Activated CD8-positive, alpha-beta T cell treated with anti-CD3 and anti-CD28 coated beads for 36 hours (primary cell): ENCODE results near the gene TEN1. TPM values are rescaled to one million over a fixed set of nuclear protein-coding genes. Genes with fewer than 3 reads are reported as not detected.

ENCODE experiments used
- ATAC-seq: fragments of 200-7000 bp; cut with Tn5 transposase; one replicate; pipeline ENCODE4 v1.10.0; 2021; ENCODE audit warnings: mild to moderate bottlenecking, moderate library complexity
- CTCF ChIA-PET: fragments of 350-600 bp; sonication (Branson Sonifier 250); formaldehyde crosslinking; loops from one replicate; lab custom pipeline; 2021; ENCODE audit warnings: antibody characterized with exemption; lab: Charles Lee
- POLR2A ChIA-PET: fragments of 350-600 bp; sonication (Branson Sonifier 250); formaldehyde crosslinking; loops from one replicate; lab custom pipeline; 2021; ENCODE audit warnings: antibody characterized with exemption; lab: Charles Lee
- DNase-seq: peaks from one replicate; pipeline ENCODE4 v3.0.0-alpha.2; 2020
- H3K27ac Mint-ChIP-seq: one replicate; pipeline ENCODE4 v1.8.0; 2021; ENCODE audit warnings: mild to moderate bottlenecking, mixed read lengths
- H3K27me3 Mint-ChIP-seq: one replicate; pipeline ENCODE4 v1.8.0; 2021; ENCODE audit warnings: mixed read lengths
- H3K36me3 Mint-ChIP-seq: one replicate; pipeline ENCODE4 v1.8.0; 2021; ENCODE audit warnings: low read depth, mixed read lengths
- H3K4me1 Mint-ChIP-seq: one replicate; pipeline ENCODE4 v1.8.0; 2021; ENCODE audit warnings: low read depth, mixed read lengths
- H3K4me3 Mint-ChIP-seq: one replicate; pipeline ENCODE4 v1.8.0; 2021; ENCODE audit warnings: mild to moderate bottlenecking, moderate library complexity, mixed read lengths
- H3K9me3 Mint-ChIP-seq: one replicate; pipeline ENCODE4 v1.8.0; 2021; ENCODE audit warnings: mixed read lengths
- intact Hi-C: fragments of 100-400 bp; cut with micrococcal nuclease; formaldehyde crosslinking; loops from one replicate; pipeline ENCODE4 v1.10.0; 2022
- total RNA-seq, 2 experiments: library from RNA; stranded (reverse); gene quantifications; one replicate each; pipeline ENCODE4 v1.2.3, GENCODE V29; 2021
- TF ChIP-seq, protein P1 (sequence below): fragments of 200-600 bp; IDR thresholded peaks from one replicate; pipeline ENCODE4 v1.8.0; 2022; ENCODE audit warnings: antibody characterized with exemption, mild to moderate bottlenecking

The TEN1 gene
- total RNA-seq, 2 experiments from 2014 or later, result 11.7 to 13.2 TPM

DNA sequence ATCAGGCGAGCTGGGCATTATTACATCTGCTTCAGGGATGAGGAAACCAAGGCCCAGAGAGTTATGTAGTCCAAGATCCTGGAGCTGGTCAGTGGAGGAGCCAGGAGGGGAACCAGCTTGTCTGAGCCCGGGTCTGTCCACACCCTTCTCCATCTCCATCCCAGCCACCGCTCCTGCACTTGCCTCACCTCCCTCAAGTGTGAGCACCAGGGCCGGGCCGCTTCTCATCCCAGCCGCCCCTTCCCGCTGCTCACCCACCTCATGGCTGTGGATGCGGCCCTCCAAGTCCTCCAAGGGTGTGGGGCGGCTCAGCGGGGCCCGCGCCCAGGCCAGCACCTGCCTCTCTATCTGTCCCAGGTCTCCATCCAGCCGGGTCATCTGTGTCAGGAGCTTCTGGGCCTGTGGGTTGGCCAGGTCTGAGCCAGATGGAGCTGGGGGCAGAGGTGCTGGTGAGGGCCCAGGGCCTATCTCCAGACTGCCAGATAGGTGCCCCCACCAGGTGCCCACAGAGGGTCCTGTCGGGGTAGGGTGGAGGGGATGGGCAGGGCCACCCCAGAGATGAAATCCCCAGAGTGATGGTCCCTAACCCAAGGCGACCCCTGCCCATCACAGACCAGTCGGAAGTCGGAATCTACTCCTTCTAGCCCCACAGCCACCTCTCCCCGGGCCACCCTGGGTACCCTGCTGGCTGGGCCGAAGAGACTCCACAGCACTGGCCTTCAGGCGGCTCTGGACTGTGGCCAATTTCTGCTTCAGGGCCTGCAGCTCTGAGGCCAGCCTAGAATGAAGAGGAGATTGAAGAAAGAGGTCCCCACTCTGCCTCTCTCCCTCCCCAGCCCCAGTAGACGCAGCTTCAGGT lies 38.7 kb downstream of the TEN1 start:
- H3K4me1 Mint-ChIP-seq, result peaks cover 8% of the 10 kb centered on the region
- ChIA-PET POLR2A (interaction anchor here (0.6 kb wide), 1 partner anchor 8 kb away, joined by 3 read pairs; no protein-coding TSS in a partner anchor), CTCF (interaction anchor here (0.9 to 9.3 kb wide), 5 partner anchors 10 to 46 kb away, joined by 3 to 122 read pairs (median 3); partner anchors contain the start of gene CDK3)
- no peaks in the 10 kb centered on the region for H3K36me3 Mint-ChIP-seq
- ATAC-seq (no peak), DNase-seq (no peak)
- no peaks in the 10 kb centered on the region for H3K27me3 Mint-ChIP-seq
- TF ChIP-seq, protein P1, sequence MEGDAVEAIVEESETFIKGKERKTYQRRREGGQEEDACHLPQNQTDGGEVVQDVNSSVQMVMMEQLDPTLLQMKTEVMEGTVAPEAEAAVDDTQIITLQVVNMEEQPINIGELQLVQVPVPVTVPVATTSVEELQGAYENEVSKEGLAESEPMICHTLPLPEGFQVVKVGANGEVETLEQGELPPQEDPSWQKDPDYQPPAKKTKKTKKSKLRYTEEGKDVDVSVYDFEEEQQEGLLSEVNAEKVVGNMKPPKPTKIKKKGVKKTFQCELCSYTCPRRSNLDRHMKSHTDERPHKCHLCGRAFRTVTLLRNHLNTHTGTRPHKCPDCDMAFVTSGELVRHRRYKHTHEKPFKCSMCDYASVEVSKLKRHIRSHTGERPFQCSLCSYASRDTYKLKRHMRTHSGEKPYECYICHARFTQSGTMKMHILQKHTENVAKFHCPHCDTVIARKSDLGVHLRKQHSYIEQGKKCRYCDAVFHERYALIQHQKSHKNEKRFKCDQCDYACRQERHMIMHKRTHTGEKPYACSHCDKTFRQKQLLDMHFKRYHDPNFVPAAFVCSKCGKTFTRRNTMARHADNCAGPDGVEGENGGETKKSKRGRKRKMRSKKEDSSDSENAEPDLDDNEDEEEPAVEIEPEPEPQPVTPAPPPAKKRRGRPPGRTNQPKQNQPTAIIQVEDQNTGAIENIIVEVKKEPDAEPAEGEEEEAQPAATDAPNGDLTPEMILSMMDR, result no peak
- H3K9me3 Mint-ChIP-seq, result no peaks in the 10 kb centered on the region
- intact Hi-C loops, result loop anchor here (5.0 kb wide), 1 partner anchor 85 kb away; the partner anchor contains the start of gene EXOC7
- no peak overlapping the region for H3K4me3 Mint-ChIP-seq
- H3K27ac Mint-ChIP-seq, result no peak overlapping the region

DNA sequence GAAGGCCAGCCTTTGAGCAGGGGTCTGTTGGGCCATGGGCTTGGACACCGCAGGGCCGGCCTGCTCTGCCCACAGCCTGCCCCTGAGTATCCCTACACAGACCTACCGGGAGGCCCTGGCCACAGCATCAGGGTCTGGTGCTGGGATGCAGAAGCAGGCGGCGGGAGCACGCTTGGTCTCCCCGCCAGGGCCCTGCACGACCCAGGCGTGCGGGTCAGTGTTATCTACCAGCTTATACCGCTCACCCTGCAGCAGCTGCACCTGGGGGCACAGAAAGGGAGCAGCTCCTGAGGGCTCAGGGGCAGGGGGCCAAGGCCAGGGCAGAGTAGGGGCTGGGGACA lies 39.3 kb downstream of the TEN1 start:
- POLR2A ChIA-PET, result interaction anchor here (0.6 kb wide), 1 partner anchor 9 kb away, joined by 3 read pairs; no protein-coding TSS in a partner anchor
- Mint-ChIP-seq H3K27me3 (no peaks in the 10 kb centered on the region), H3K4me1 (peaks cover 8% of the 10 kb centered on the region), H3K4me3 (no peak overlapping the region), H3K27ac (no peak overlapping the region), H3K36me3 (no peaks in the 10 kb centered on the region), H3K9me3 (no peaks in the 10 kb centered on the region)
- TF ChIP-seq, protein P1, result no peak
- CTCF ChIA-PET, result interaction anchor here (0.8 to 1.5 kb wide), 4 partner anchors 11 to 45 kb away, joined by 3 read pairs; no protein-coding TSS in a partner anchor
- intact Hi-C loops, result loop anchor here (5.0 kb wide), 1 partner anchor 84 kb away; the partner anchor contains the start of gene EXOC7
- no peak for ATAC-seq
- no peak for DNase-seq

DNA sequence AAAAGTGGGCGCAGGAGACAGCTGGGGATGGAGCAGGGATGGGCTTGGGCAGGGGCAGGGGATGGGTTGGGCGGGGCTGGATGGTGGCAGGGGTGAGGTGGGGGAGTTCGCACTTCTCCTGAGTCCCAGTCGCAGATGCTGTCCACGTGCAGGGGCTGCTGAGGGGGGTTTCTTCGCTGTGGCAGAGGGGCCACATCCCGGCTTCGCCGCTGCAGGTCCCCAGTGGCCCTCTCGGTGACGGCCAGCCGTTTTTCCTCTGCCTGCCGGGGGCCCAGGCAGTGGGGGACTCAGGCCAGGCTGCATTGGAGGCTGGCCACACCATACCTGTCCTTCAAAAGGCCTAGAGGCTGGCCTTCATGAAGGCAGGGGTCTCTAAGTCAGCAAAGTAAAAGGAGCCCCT lies 39.8 kb downstream of the TEN1 start:
- H3K27me3 Mint-ChIP-seq, result no peaks in the 10 kb centered on the region
- ATAC-seq (no peak), DNase-seq (no peak)
- H3K36me3 Mint-ChIP-seq, result no peaks in the 10 kb centered on the region
- intact Hi-C loops, result loop anchor here (5.0 kb wide), 1 partner anchor 84 kb away; the partner anchor contains the start of gene EXOC7
- TF ChIP-seq, protein P1, result no peak
- H3K4me1 Mint-ChIP-seq, result peaks cover 8% of the 10 kb centered on the region
- no peak overlapping the region for H3K4me3 Mint-ChIP-seq
- ChIA-PET CTCF (interaction anchor here (0.8 to 1.6 kb wide), 6 partner anchors 19 to 284 kb away, joined by 3 to 6 read pairs (median 3); partner anchors contain the start of gene CDK3), POLR2A (no interaction called here)
- H3K9me3 Mint-ChIP-seq, result no peaks in the 10 kb centered on the region
- no peak overlapping the region for H3K27ac Mint-ChIP-seq

DNA sequence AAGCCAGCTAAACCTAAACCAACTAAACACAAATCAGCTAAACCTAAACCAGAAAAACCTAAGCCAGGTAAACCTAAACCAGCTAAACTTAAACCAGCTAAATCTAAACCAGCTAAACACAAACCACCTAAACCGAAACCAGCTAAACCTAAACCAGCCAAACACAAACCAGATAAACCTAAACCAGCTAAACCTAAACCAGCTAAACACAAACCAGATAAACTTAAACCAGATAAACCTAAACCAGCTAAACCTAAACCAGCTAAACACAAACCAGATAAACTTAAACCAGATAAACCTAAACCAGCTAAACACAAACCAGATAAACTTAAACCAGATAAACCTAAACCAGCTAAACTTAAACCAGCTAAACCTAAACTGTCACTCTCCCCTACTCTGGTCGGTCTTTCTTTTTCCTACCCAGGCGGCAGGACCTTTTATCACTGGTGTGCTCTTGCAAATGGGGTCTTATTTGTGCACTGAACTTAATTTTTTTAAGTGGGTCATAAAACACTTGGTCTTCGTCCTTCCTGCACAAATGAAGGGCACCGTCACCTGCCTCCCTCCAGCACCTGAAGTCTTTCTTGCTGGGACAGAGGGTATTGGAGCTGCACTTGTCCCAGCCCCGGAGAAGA lies 40.9 kb downstream of the TEN1 start:
- CTCF ChIA-PET, result interaction anchor here (0.6 to 1.6 kb wide), 17 partner anchors 10 to 378 kb away, joined by 3 to 11 read pairs (median 3); partner anchors contain the start of gene CDK3
- Mint-ChIP-seq H3K27ac (no peak overlapping the region), H3K27me3 (no peaks in the 10 kb centered on the region), H3K9me3 (no peaks in the 10 kb centered on the region), H3K4me1 (no peaks in the 10 kb centered on the region), H3K4me3 (no peak overlapping the region), H3K36me3 (no peaks in the 10 kb centered on the region)
- DNase-seq (no peak), ATAC-seq (no peak)
- TF ChIP-seq, protein P1, result no peak
- POLR2A ChIA-PET, result interaction anchor here (0.9 kb wide), 1 partner anchor 9 kb away, joined by 4 read pairs; no protein-coding TSS in a partner anchor
- intact Hi-C loops, result loop anchor here (5.0 kb wide), 1 partner anchor 82 kb away; the partner anchor contains the start of gene EXOC7
